Glutamatergic neuron (in vitro differentiated cells): ENCODE measurements around the gene NDUFA12. TPM values are rescaled to one million over a fixed set of nuclear protein-coding genes. Genes with fewer than 3 reads are reported as not detected.
"Not testable (repeated sequence)": the region's sequence is repeated elsewhere in the genome, so short reads cannot be mapped to it uniquely, and the experiment has no call there.

ENCODE experiments used
- DNase-seq: peaks from one replicate; pipeline ENCODE4 v3.0.0; 2022
- H3K27ac Mint-ChIP-seq: one replicate; pipeline ENCODE4 v1.8.0; 2020; ENCODE audit warnings: mild to moderate bottlenecking, mixed read lengths, inconsistent platforms; ENCODE audit not compliant: unreplicated experiment
- H3K27me3 Mint-ChIP-seq: one replicate; pipeline ENCODE4 v1.8.0; 2020; ENCODE audit warnings: mild to moderate bottlenecking, moderate library complexity, mixed read lengths, inconsistent platforms; ENCODE audit not compliant: unreplicated experiment
- H3K36me3 Mint-ChIP-seq: one replicate; pipeline ENCODE4 v1.8.0; 2020; ENCODE audit warnings: mild to moderate bottlenecking, mixed read lengths, inconsistent platforms; ENCODE audit not compliant: unreplicated experiment
- H3K4me1 Mint-ChIP-seq: one replicate; pipeline ENCODE4 v1.8.0; 2020; ENCODE audit warnings: mild to moderate bottlenecking, low read depth, mixed read lengths, inconsistent platforms; ENCODE audit not compliant: unreplicated experiment
- H3K4me3 Mint-ChIP-seq: one replicate; pipeline ENCODE4 v1.8.0; 2020; ENCODE audit warnings: mild to moderate bottlenecking, mixed read lengths, inconsistent platforms; ENCODE audit not compliant: unreplicated experiment
- H3K9me3 Mint-ChIP-seq: one replicate; pipeline ENCODE4 v1.8.0; 2020; ENCODE audit warnings: mild to moderate bottlenecking, moderate library complexity, mixed read lengths, inconsistent platforms; ENCODE audit not compliant: unreplicated experiment
- CTCF ChIP-seq: fragments of 200-600 bp; sonication (generic); IDR thresholded peaks from one replicate; pipeline ENCODE4 v1.5.0; 2021; ENCODE audit not compliant: partially characterized antibody, unreplicated experiment
- total RNA-seq: library from RNA; stranded (reverse); fragmentation: NEBNext Ultra II Directional; extraction: Animal tissue kit (Norgen Biotek cat#: 25700); gene quantifications from one replicate; pipeline ENCODE4 v1.2.1, GENCODE V29; 2021; ENCODE audit not compliant: unreplicated experiment

NDUFA12 gene
- total RNA-seq, 1 donor from 2014 or later = 73.8 TPM

DNA sequence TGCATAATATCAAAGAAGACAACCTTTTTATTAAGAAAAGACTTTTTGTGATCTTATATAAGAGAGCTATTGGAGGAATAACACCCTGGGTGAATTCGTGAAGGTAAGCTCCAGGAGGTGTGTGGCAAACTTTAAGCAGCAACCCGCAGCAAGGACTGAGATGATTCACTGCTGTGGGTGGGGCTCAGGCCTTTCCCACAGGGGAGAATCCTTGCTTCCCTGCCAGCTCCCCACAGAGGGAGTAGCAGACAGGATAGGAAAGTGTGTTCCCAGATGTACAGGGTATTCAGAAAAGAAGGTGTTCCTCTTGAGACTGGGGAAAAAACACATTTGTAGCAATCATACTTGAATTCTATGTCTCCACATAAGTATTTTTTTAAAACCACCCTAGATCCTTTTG, 9.2 kb downstream of the NDUFA12 start:
- Mint-ChIP-seq H3K27me3 (no peaks in the 10 kb centered on the region), H3K4me1 (no peaks in the 10 kb centered on the region), H3K4me3 (no peak overlapping the region), H3K9me3 (no peaks in the 10 kb centered on the region), H3K27ac (no peak overlapping the region), H3K36me3 (no peaks in the 10 kb centered on the region)
- no peak for DNase-seq
- TF ChIP-seq CTCF = no peak

- H3K4me1 Mint-ChIP-seq, H3K27me3 Mint-ChIP-seq, H3K9me3 Mint-ChIP-seq, H3K4me3 Mint-ChIP-seq, DNase-seq, H3K27ac Mint-ChIP-seq, H3K36me3 Mint-ChIP-seq: not testable (repeated sequence)
Measured at GRCh38 chr12:94993855-94994254, 9.6 kb downstream of the NDUFA12 start.

DNA sequence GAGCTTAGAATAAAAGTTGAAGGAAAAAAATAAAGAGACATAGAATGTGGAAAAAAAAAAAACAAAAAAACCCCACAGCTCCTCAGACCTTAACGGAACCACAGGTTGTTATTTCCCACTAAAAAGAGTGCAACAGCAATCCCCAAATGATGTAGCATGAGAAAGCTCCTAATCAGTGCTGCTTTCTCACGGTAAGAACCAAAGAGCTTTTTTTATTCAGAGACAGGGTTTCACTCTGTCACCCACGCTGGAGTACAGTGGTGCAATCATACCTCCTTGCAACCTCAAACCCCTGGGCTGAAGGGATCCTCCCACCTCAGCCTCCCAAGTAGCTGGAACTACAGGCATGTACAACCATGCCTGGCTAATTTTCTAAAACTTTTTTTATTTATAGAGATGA, 13.3 kb downstream of the NDUFA12 start:
- Mint-ChIP-seq H3K36me3 (no peaks in the 10 kb centered on the region), H3K4me1 (peaks cover 2% of the 10 kb centered on the region), H3K9me3 (no peaks in the 10 kb centered on the region), H3K27me3 (no peaks in the 10 kb centered on the region), H3K27ac (no peak overlapping the region), H3K4me3 (no peak overlapping the region)
- TF ChIP-seq CTCF = no peak
- DNase-seq = no peak

DNA sequence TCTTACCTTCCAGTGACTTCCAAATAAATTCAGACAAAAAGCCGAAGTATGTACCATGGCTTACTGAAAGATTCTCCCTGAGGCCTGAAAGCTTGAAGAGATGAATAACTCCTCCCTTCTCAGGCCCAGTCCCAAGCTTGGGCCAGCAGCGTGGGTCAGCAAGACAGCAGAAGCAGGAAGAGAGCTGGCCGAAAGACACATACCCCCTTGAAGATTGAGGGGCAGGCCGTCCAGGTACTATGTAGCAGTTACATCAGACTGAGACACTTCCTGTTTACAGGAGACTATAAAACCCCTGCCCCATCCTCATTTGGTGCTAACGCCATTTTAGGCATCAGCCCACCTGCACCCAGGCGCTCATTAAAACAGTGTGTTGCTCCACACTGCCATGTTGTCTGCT, 15.0 kb downstream of the NDUFA12 start:
- Mint-ChIP-seq H3K9me3 (no peaks in the 10 kb centered on the region), H3K27me3 (no peaks in the 10 kb centered on the region), H3K27ac (no peak overlapping the region), H3K4me3 (no peak overlapping the region), H3K36me3 (no peaks in the 10 kb centered on the region), H3K4me1 (peaks cover 2% of the 10 kb centered on the region)
- DNase-seq = no peak
- no peak for TF ChIP-seq CTCF

GRCh38 chr12:94987801-94988200, 15.7 kb downstream of the NDUFA12 start:
- H3K27me3 Mint-ChIP-seq = no peaks in the 10 kb centered on the region
- H3K4me3 Mint-ChIP-seq = no peak overlapping the region
- no peak for DNase-seq
- peaks cover 5% of the 10 kb centered on the region for H3K4me1 Mint-ChIP-seq
- H3K27ac Mint-ChIP-seq = no peak overlapping the region
- H3K36me3 Mint-ChIP-seq = no peaks in the 10 kb centered on the region
- no peak for TF ChIP-seq CTCF
- no peaks in the 10 kb centered on the region for H3K9me3 Mint-ChIP-seq
